ENCODE data around the gene AXIN1. TPM values are rescaled to one million over a fixed set of nuclear protein-coding genes. Genes with fewer than 3 reads are reported as not detected.

The AXIN1 gene
- polyA plus RNA-seq, 4 donors = 24.5 to 33.6 (median 27.6) TPM

DNA sequence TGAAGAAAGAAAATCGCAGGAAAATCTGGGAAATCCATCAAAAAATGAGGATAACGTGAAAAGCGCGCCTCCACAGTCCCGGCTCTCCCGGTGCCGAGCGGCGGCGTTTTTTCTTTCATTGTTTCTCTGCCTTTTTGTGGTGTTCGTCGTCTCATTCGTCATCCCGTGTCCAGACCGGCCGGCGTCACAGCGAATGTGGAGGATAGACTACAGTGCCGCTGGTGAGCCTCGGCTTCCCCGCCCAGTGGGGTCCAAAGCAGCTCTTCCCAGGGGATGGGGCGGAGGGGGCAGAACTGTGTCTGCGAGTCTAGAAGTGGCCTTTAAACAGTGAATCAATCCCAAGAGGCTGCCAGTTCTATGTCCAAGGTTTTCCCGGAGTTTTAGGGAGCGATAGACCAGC is 98.1 kb downstream of the AXIN1 start:
- Histone ChIP-seq H3K27ac (ENCODE audit: low read depth in 1 of 3, low read length in 2 of 3) (peak overlapping the region in 2 of 3 donors; percentile 63 to 88), H3K4me1 (ENCODE audit: control insufficient read depth in 3 of 3, insufficient read depth in 2 of 3, low read depth in 1 of 3, low read length in 2 of 3) (peaks cover 0 to 20% (median 2%) of the 10 kb centered on the region in 3 donors), H3K36me3 (ENCODE audit: control insufficient read depth in 3 of 3, insufficient read depth in 2 of 3, low read depth in 1 of 3, low read length in 3 of 3) (peaks cover 0 to 53% (median 5%) of the 10 kb centered on the region in 3 donors), H3K27me3 (ENCODE audit: control insufficient read depth in 3 of 3, insufficient read depth in 3 of 3, low read length in 3 of 3) (no peaks in the 10 kb centered on the region), H3K4me3 (ENCODE audit: low read depth in 1 of 3, low read length in 3 of 3) (no peak overlapping the region), H3K9me3 (ENCODE audit: control insufficient read depth in 2 of 2, insufficient read depth in 1 of 2, low read depth in 1 of 2, low read length in 1 of 2) (peaks cover 0 to 6% of the 10 kb centered on the region in 2 donors)
- 95 to 97% (median 96%) methylated on average over 25 of the region's 25 CpGs for WGBS, 3 donors
- no peak for FAIRE-seq
- DNase-seq = no peak

GRCh38 chr16:253833-254232 is 98.7 kb downstream of the AXIN1 start:
- H3K9me3 ChIP-seq (ENCODE audit: control insufficient read depth in 2 of 2, insufficient read depth in 1 of 2, low read depth in 1 of 2, low read length in 1 of 2) = peaks cover 0 to 6% of the 10 kb centered on the region in 2 donors
- peak overlapping the region in 1 of 3 donors; percentile 16 for H3K4me3 ChIP-seq (ENCODE audit: low read depth in 1 of 3, low read length in 3 of 3)
- peak in 1 of 2 donors; percentile 83 for DNase-seq
- 49 to 69% (median 61%) methylated on average over 6 of the region's 6 CpGs for WGBS, 3 donors
- peaks cover 0 to 20% (median 2%) of the 10 kb centered on the region in 3 donors for H3K4me1 ChIP-seq (ENCODE audit: control insufficient read depth in 3 of 3, insufficient read depth in 2 of 3, low read depth in 1 of 3, low read length in 2 of 3)
- peak overlapping the region; percentile 4 to 88 (median 63) for H3K27ac ChIP-seq (ENCODE audit: low read depth in 1 of 3, low read length in 2 of 3)
- FAIRE-seq = no peak
- H3K36me3 ChIP-seq (ENCODE audit: control insufficient read depth in 3 of 3, insufficient read depth in 2 of 3, low read depth in 1 of 3, low read length in 3 of 3) = peaks cover 0 to 53% (median under 1%) of the 10 kb centered on the region in 3 donors
- no peaks in the 10 kb centered on the region for H3K27me3 ChIP-seq (ENCODE audit: control insufficient read depth in 3 of 3, insufficient read depth in 3 of 3, low read length in 3 of 3)

- H3K4me3 ChIP-seq (ENCODE audit: low read depth in 1 of 3, low read length in 3 of 3) = peak overlapping the region in 2 of 3 donors; percentile 7 to 12
- H3K9me3 ChIP-seq (ENCODE audit: control insufficient read depth in 2 of 2, insufficient read depth in 1 of 2, low read depth in 1 of 2, low read length in 1 of 2) = peaks cover 0 to 6% of the 10 kb centered on the region in 2 donors
- DNase-seq (peak; percentile 82 to 95), FAIRE-seq (no peak)
- H3K27me3 ChIP-seq (ENCODE audit: control insufficient read depth in 3 of 3, insufficient read depth in 3 of 3, low read length in 3 of 3) = no peaks in the 10 kb centered on the region
- H3K36me3 ChIP-seq (ENCODE audit: control insufficient read depth in 3 of 3, insufficient read depth in 2 of 3, low read depth in 1 of 3, low read length in 3 of 3) = peaks cover 0 to 53% (median 0%) of the 10 kb centered on the region in 3 donors
- H3K4me1 ChIP-seq (ENCODE audit: control insufficient read depth in 3 of 3, insufficient read depth in 2 of 3, low read depth in 1 of 3, low read length in 2 of 3) = peaks cover 0 to 20% (median 2%) of the 10 kb centered on the region in 3 donors
- H3K27ac ChIP-seq (ENCODE audit: low read depth in 1 of 3, low read length in 2 of 3) = peak overlapping the region; percentile 88 to 97 (median 90)
- 10 to 41% (median 21%) methylated on average over 30 of the region's 30 CpGs for WGBS, 3 donors
Observed at GRCh38 chr16:252366-253337, 99.9 kb downstream of the AXIN1 start.

DNA sequence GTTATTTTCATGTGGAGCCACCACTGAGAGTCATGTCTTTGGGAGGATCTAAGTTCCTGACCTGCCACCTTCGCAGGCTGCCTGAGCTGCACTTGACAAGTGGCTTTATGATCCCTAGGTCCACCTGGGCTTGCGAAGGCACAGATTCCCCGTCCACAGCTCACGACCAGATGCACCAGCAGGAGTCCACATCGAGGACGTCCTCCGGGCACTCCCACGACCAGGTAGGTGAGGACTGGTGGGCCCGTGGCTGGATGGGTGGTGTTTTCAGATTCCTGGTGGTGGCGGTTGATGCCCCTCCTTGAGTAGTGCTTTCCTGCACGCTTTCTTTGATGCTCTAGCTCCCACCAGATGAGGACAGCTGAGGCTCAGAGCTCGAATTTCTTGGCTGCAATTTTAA is 103.1 kb downstream of the AXIN1 start:
- 81 to 86% (median 82%) methylated on average over 12 of the region's 12 CpGs for WGBS, 3 donors
- H3K27me3 ChIP-seq (ENCODE audit: control insufficient read depth in 3 of 3, insufficient read depth in 3 of 3, low read length in 3 of 3) = no peaks in the 10 kb centered on the region

DNA sequence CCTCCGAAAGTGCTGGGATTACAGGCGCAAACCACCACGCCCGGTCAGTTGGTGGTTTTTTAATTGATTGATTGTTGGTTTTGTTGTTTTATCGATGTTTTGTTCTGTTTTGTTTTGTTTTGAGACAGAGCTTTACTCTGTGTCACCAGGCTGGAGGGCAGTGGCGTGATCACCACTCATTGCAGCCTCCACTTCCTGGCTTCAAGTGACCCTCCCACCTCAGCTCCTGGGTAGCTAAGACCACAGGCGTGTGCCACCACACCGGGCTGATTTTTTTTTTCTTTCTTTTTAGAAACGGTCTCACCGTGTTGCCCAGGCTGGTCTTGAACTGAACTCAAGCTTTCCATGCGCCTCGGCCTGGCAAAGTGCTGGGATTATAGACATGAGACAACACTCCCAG is 105.5 kb downstream of the AXIN1 start:
- Histone ChIP-seq H3K4me1 (ENCODE audit: control insufficient read depth in 3 of 3, insufficient read depth in 2 of 3, low read depth in 1 of 3, low read length in 2 of 3) (peaks cover 0 to 2% (median 1%) of the 10 kb centered on the region in 3 donors), H3K27me3 (ENCODE audit: control insufficient read depth in 3 of 3, insufficient read depth in 3 of 3, low read length in 3 of 3) (no peaks in the 10 kb centered on the region), H3K27ac (ENCODE audit: low read depth in 1 of 3, low read length in 2 of 3) (no peak overlapping the region), H3K9me3 (ENCODE audit: control insufficient read depth in 2 of 2, insufficient read depth in 1 of 2, low read depth in 1 of 2, low read length in 1 of 2) (no peaks in the 10 kb centered on the region), H3K4me3 (ENCODE audit: low read depth in 1 of 3, low read length in 3 of 3) (no peak overlapping the region), H3K36me3 (ENCODE audit: control insufficient read depth in 3 of 3, insufficient read depth in 2 of 3, low read depth in 1 of 3, low read length in 3 of 3) (peaks cover 0 to 37% (median 0%) of the 10 kb centered on the region in 3 donors)
- FAIRE-seq (no peak), DNase-seq (no peak)
- 92 to 94% (median 93%) methylated on average over 12 of the region's 12 CpGs for WGBS, 3 donors

More for the DNA sequence above, 103.1 kb downstream of the AXIN1 start:
- DNase-seq (no peak), FAIRE-seq (no peak)
- no peak overlapping the region for H3K27ac ChIP-seq (ENCODE audit: low read depth in 1 of 3, low read length in 2 of 3)
- no peaks in the 10 kb centered on the region for H3K9me3 ChIP-seq (ENCODE audit: control insufficient read depth in 2 of 2, insufficient read depth in 1 of 2, low read depth in 1 of 2, low read length in 1 of 2)
- no peak overlapping the region for H3K4me3 ChIP-seq (ENCODE audit: low read depth in 1 of 3, low read length in 3 of 3)
- H3K4me1 ChIP-seq (ENCODE audit: control insufficient read depth in 3 of 3, insufficient read depth in 2 of 3, low read depth in 1 of 3, low read length in 2 of 3) = peaks cover 0 to 20% (median 2%) of the 10 kb centered on the region in 3 donors
- H3K36me3 ChIP-seq (ENCODE audit: control insufficient read depth in 3 of 3, insufficient read depth in 2 of 3, low read depth in 1 of 3, low read length in 3 of 3) = peaks cover 0 to 41% (median 0%) of the 10 kb centered on the region in 3 donors

DNA sequence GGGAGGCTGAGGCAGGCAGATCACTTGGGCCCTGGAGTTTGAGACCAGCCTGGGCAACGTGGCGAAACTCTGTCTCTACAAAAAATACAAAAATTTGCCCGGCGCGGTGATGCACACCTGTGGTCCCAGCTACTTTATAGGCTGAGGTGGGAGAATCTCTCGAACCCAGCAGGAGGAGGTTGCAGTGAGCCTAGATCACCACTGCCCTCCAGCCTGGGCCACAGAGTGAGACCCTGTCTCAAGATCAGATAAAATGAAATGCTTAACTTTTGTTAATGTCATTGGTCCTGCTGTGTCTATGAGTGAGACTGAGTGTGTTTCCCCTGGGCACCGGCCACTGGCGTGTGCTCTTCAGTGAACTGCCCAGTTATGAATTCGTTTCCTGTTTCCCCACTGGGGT is 107.4 kb downstream of the AXIN1 start:
- peaks cover 0 to 35% (median 0%) of the 10 kb centered on the region in 3 donors for H3K36me3 ChIP-seq (ENCODE audit: control insufficient read depth in 3 of 3, insufficient read depth in 2 of 3, low read depth in 1 of 3, low read length in 3 of 3)
- no peak overlapping the region for H3K4me3 ChIP-seq (ENCODE audit: low read depth in 1 of 3, low read length in 3 of 3)
- FAIRE-seq (no peak), DNase-seq (no peak)
- H3K27me3 ChIP-seq (ENCODE audit: control insufficient read depth in 3 of 3, insufficient read depth in 3 of 3, low read length in 3 of 3) = no peaks in the 10 kb centered on the region
- WGBS, 3 donors = 90 to 94% (median 93%) methylated on average over 9 of the region's 9 CpGs
- no peaks in the 10 kb centered on the region for H3K9me3 ChIP-seq (ENCODE audit: control insufficient read depth in 2 of 2, insufficient read depth in 1 of 2, low read depth in 1 of 2, low read length in 1 of 2)
- H3K4me1 ChIP-seq (ENCODE audit: control insufficient read depth in 3 of 3, insufficient read depth in 2 of 3, low read depth in 1 of 3, low read length in 2 of 3) = peaks cover 0 to 6% (median 2%) of the 10 kb centered on the region in 3 donors
- no peak overlapping the region for H3K27ac ChIP-seq (ENCODE audit: low read depth in 1 of 3, low read length in 2 of 3)

GRCh38 chr16:243348-243747 is 109.2 kb downstream of the AXIN1 start:
- no peak for FAIRE-seq
- no peak overlapping the region for H3K27ac ChIP-seq (ENCODE audit: low read depth in 1 of 3, low read length in 2 of 3)
- no peak for DNase-seq
- H3K4me3 ChIP-seq (ENCODE audit: low read depth in 1 of 3, low read length in 3 of 3) = no peak overlapping the region
- H3K27me3 ChIP-seq (ENCODE audit: control insufficient read depth in 3 of 3, insufficient read depth in 3 of 3, low read length in 3 of 3) = no peaks in the 10 kb centered on the region
- WGBS, 3 donors = 63 to 82% (median 80%) methylated on average over 4 of the region's 4 CpGs
- H3K36me3 ChIP-seq (ENCODE audit: control insufficient read depth in 3 of 3, insufficient read depth in 2 of 3, low read depth in 1 of 3, low read length in 3 of 3) = peaks cover 0 to 20% (median 0%) of the 10 kb centered on the region in 3 donors
- peaks cover 0 to 11% (median 0%) of the 10 kb centered on the region in 3 donors for H3K4me1 ChIP-seq (ENCODE audit: control insufficient read depth in 3 of 3, insufficient read depth in 2 of 3, low read depth in 1 of 3, low read length in 2 of 3)
- no peaks in the 10 kb centered on the region for H3K9me3 ChIP-seq (ENCODE audit: control insufficient read depth in 2 of 2, insufficient read depth in 1 of 2, low read depth in 1 of 2, low read length in 1 of 2)

GRCh38 chr16:242281-242680 is 110.2 kb downstream of the AXIN1 start:
- no peak overlapping the region for H3K4me3 ChIP-seq (ENCODE audit: low read depth in 1 of 3, low read length in 3 of 3)
- peaks cover 0 to 26% (median 0%) of the 10 kb centered on the region in 3 donors for H3K36me3 ChIP-seq (ENCODE audit: control insufficient read depth in 3 of 3, insufficient read depth in 2 of 3, low read depth in 1 of 3, low read length in 3 of 3)
- 84 to 85% (median 84%) methylated on average over 10 of the region's 10 CpGs for WGBS, 3 donors
- no peaks in the 10 kb centered on the region for H3K27me3 ChIP-seq (ENCODE audit: control insufficient read depth in 3 of 3, insufficient read depth in 3 of 3, low read length in 3 of 3)
- FAIRE-seq = no peak
- H3K27ac ChIP-seq (ENCODE audit: low read depth in 1 of 3, low read length in 2 of 3) = peak overlapping the region in 2 of 3 donors; percentile 44 to 59
- H3K4me1 ChIP-seq (ENCODE audit: control insufficient read depth in 3 of 3, insufficient read depth in 2 of 3, low read depth in 1 of 3, low read length in 2 of 3) = peaks cover 0 to 11% (median 0%) of the 10 kb centered on the region in 3 donors
- no peaks in the 10 kb centered on the region for H3K9me3 ChIP-seq (ENCODE audit: control insufficient read depth in 2 of 2, insufficient read depth in 1 of 2, low read depth in 1 of 2, low read length in 1 of 2)
- DNase-seq = no peak
